CD4-positive, alpha-beta T cell treated with Interleukin-1 beta for 1 hour (primary cell): Measurements from ENCODE around the gene CNTN5.

Experiments used
- DNase-seq, 2 donors: peaks; one replicate each; pipeline ENCODE4 v3.0.0-alpha.2; 2020 to 2022

The CNTN5 gene

GRCh38 chr11:99640671-99641070 is 619.9 kb downstream of the CNTN5 start:
- DNase-seq: no peak

GRCh38 chr11:99645934-99646333 is 625.2 kb downstream of the CNTN5 start:
- DNase-seq: no peak

DNA sequence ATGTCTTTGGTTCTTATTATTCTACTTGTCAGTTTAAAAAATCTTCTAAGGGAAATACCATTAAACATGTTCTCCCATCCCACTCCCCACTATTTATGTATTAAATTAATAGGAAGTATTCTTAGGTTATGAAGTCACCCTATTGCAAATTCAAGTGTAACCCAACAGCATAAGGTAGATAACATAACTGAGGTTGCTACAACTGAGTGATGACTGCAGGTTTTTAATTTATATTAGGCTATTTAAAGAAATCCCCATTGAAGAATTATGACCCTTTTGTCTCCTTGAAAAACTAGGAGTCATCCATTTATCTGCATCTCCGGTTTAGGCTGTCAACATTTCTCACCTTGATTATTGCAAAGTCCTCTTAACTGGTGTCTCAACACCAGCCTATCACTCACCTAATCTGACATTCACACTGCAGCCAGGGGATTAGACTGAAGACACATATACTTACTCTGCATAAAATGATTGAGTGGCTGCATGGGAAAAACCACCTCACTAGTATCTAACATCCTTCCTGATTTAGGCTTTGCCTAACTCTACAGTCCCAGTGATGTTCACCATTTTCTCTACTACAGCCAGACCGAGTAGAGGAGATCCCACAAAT is 649.4 kb downstream of the CNTN5 start:
- DNase-seq: no peak

DNA sequence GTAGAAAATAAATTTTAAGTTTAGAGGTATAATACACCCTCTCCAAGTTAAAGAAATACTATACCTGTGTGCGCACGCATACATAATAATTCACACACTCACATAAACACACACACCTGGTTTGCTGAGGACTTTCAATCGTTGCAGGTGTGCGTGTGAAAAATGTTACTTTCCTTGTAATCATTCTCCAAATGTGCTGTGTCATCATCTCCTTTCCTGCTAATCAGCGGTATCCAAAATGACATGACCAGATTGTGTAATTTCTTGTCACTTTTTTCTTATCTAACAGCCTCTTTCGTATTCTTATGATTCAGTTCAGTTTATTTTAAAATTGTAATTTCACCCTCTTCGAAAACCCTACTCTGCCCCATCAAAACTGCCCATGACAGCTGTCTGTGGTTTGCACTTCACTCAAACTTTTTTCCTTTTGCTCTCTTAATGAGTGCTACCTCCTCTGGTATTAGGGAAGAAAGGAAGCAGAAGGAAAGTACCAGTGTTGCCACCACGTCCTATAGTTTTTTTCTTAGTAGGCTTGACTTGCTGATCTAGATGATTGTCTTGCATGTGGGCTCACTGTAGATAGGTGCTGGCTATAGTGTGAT is 651.2 kb downstream of the CNTN5 start:
- DNase-seq: no peak

- no peak for DNase-seq
Measured at GRCh38 chr11:99676292-99676691, 655.5 kb downstream of the CNTN5 start.

DNA sequence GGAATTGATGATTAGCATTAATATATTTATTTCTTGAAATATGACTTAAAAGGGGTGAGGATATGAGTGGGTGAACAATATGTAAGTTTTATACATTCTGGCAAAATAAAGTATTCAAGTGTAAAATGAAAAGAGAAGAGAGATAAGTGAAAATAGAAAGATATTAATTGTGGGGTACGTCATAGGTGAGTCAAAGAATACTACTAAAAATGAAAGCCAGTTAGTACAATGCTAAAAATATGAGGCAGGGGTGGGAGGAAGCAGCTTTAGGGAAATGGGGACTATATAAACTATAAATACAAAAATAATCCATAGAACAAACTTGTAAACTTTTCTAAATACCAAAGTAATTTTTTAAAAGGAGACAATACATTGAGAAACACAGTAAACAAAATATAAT is 661.4 kb downstream of the CNTN5 start:
- no peak for DNase-seq

GRCh38 chr11:99682646-99683045 is 661.9 kb downstream of the CNTN5 start:
- DNase-seq: no peak

GRCh38 chr11:99683933-99684332 is 663.2 kb downstream of the CNTN5 start:
- DNase-seq: no peak

GRCh38 chr11:99686838-99687237 is 666.1 kb downstream of the CNTN5 start:
- no peak for DNase-seq

- DNase-seq: no peak
Measured at GRCh38 chr11:99687320-99687719, 666.6 kb downstream of the CNTN5 start.

- no peak for DNase-seq
Measured at GRCh38 chr11:99693941-99694492, 673.3 kb downstream of the CNTN5 start.

DNA sequence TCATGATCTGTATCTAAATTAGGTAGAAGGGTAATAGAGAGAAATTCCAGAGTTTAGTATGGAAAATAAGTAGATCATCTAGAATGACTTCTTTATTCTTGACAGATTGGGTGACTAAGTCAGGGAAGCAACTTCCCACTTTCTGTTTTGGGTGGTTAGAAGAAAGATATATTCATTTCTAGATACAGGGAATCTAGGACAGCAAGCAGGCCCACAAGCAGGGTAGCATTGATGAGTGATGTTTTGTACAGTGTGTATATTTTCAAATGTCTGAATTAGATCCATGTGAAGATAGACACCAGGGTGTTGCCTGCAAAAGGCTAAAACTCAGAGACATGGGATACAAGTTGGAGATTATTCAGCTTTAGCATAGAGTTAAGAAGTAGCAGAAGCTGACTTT is 674.4 kb downstream of the CNTN5 start:
- no peak for DNase-seq

DNA sequence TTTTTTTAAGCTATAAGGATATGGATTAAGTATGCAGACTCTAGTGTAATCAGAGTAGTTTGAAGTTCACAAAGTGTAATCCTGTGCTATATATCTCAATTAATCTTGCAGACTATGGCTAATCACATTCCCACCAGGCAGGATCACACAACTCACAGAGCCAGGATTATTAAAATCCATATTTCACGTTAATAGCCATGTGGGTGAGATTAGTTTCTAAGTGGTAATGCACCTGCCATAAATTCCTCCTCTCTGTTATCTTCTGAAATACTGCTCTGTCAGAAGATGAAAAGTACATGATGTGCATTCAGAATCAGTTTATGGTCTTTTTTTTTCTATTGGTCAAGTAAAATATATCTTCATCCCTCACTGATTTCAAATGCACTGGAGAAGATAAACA is 686.1 kb downstream of the CNTN5 start:
- DNase-seq: no peak

DNA sequence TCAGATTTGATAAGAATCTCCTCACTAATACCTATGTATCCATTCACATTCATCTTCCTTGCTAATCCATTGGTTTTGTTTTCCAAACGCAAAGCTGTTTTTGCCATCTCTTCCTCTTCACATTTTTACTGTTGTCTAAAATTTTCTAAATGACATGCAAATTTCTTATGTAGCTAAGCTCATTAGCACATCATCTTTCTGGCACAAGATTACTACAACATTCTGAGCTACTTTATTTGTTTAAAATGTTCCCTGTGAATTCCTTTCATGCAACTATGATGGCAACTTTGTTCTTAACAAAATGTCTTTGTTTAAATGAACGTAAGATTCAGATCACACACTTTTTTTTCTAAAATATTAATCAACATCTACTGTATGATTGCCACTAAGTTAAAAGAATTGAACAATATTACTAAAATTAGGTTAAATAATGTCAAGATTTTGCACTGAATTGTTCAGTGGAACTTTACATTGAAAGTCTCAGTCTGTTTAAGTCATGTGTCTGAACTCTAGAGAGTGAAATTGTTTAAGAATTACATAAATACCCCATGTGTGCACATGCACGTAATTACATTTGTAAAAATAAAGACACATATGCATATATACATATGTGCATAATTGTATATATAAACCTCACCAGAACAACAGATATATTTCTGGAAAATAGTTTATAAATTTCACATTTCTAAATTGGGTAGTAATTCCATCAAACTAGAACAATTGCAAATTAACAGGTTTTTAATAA is 688.4 kb downstream of the CNTN5 start:
- DNase-seq: no peak

- no peak for DNase-seq
Measured at GRCh38 chr11:99716302-99716701, 695.6 kb downstream of the CNTN5 start.

DNA sequence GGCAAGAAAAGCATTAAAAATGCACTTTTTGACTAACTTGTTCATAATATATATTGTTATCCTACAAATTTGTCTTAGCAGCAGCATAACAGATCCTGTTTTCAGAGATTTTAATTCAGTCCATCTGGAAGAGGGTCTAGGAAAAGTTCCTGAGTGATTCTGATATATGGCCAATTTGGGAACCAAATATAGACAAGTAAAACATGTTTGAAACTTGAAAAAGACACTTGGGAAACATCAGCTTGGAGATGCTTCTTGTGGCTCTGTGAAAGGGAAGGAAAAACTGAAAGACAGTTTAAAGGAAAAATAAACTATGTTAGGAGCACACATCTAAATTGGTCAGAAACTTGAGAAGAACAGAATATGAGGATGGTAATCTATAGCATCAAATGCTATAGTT is 697.5 kb downstream of the CNTN5 start:
- DNase-seq: no peak

DNA sequence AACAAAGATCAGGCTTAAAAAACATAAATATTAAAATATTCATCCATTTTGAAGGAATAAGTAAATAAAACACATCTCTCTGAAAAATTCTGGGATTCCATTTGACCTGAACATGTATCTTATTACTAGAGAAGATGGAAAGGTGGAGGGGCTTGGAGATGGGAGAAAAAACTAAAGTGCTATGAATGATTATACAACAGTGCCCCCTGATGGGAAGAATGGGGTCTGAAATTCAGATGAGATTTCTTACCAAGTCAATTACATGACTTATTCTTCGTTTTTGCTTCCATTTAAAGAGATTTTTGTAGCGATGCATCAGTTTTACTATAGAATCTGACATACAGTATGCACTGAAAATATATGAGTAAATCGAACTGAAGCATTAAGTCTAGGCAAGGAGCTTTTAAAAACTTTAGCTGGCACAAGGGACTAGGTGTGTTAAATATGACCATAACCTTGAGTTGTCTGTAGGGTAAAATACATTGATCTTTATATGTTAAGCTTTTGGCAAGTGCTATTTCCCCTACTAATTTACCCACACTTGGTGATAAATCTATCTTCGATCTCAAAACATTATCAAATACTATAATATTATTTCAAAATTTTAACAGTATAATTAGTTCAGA is 718.8 kb downstream of the CNTN5 start:
- DNase-seq: no peak

DNA sequence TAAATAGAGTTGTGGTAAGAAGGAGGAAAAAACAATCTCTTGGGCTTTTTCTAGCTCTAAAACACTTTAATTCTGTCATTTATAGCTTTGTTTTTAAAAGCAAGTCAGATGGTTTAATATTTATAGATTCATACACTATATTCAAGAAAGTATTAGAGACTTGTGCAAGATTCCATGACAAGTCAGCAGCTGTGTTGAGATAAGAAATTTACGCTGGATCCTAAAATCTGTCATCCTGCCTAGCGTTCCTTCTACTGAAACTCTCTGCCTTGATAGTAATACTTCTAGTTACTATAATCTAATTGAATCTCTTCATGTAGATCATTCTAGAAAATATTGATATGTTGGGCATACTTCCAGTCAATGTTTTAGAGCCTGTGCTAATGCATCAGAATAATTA is 721.8 kb downstream of the CNTN5 start:
- no peak for DNase-seq

- DNase-seq: no peak
Measured at GRCh38 chr11:99759787-99760186, 739.0 kb downstream of the CNTN5 start.

GRCh38 chr11:99766811-99767210 is 746.1 kb downstream of the CNTN5 start:
- no peak for DNase-seq

- DNase-seq: no peak
Measured at GRCh38 chr11:99773646-99774045, 752.9 kb downstream of the CNTN5 start.

GRCh38 chr11:99781074-99781473 is 760.3 kb downstream of the CNTN5 start:
- DNase-seq: no peak

DNA sequence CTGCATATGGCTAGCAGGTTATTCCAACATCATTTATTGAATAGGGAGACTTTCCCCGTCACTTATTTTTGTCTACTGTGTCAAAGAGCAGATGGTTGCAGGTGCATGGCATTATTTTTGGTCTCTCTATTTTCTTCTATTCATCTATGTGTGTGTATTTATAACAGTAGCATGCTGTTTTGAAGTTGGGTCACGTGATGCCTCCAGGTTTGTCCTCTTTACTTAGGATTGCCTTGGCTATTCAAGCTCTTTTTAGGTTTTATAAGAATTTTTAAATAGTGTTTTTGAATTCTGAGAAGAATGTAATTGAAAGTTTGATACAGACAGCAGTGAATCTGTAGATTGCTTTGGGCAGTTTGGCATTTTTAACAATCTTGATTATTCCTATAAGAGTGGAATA is 770.6 kb downstream of the CNTN5 start:
- DNase-seq: no peak

DNA sequence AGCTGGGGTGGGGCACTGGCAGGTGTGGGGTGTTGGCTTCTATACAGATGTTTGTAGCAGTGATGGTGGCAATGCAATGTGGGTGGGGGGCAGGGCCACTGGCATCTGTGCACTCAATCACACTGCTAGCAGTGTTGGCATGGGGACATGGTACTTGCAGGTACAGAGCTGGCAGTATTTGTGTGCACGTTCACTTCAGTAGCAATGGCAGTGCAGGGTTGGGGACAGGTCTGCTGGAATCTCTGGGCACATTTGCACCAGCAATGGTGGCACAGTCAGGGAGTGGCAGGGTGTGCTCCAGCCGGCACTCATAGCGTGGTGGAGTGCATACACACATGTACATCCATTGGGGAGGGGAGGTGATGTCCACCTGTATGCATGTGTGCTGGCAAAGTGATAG is 775.2 kb downstream of the CNTN5 start:
- DNase-seq: no peak
